A549 (cell line): ENCODE data around the gene SNTG2. TPM values are rescaled to one million over a fixed set of nuclear protein-coding genes. Genes with fewer than 3 reads are reported as not detected.

ENCODE experiments used
- ATAC-seq, 2 experiments: fragments of 200-7000 bp in 1 of 2; fragments of >200 bp in 1 of 2; cut with Nextera tagmentation in 1 of 2; cut with Tn5 transposase in 1 of 2; 3 replicates each; pipeline versions ENCODE4 v1.8.0 to v1.9.1; 2018 to 2020; ENCODE audit warnings: mild to moderate bottlenecking in 1 of 2, moderate library complexity in 1 of 2
- CTCF ChIA-PET: fragments of 300-600 bp; sonication (Branson Sonifier 250); formaldehyde crosslinking; extraction: SDS; loops from one replicate; lab custom pipeline; 2021; ENCODE audit warnings: antibody characterized with exemption, inconsistent platforms; lab: Yijun Ruan, JAX
- POLR2A ChIA-PET: fragments of 350-600 bp; formaldehyde crosslinking; extraction: SDS; loops from one replicate; lab custom pipeline; 2021; ENCODE audit warnings: antibody characterized with exemption, inconsistent platforms; lab: Yijun Ruan, JAX
- DNase-seq, 2 experiments: peaks; one replicate each; pipeline versions ENCODE4 v3.0.0 to v3.0.0-alpha.2; 2011 to 2016; ENCODE audit warnings: low read depth in 1 of 2, low spot score in 1 of 2
- FAIRE-seq: peaks from 2 replicates; lab custom pipeline; 2011; peaks lifted over from hg19 to GRCh38; lab: Jason Lieb, UNC
- H3K27ac ChIP-seq, 2 experiments: fragments of >200 bp; sonication (Bioruptor Twin); formaldehyde crosslinking; 3 replicates each; pipeline ENCODE4 v1.5.1; 2016 to 2017
- H3K4me1 ChIP-seq: fragments of >200 bp; sonication (Bioruptor Twin); formaldehyde crosslinking; 3 replicates; pipeline ENCODE4 v1.6.1; 2016
- H3K4me2 ChIP-seq: fragments of >200 bp; sonication (Bioruptor Twin); formaldehyde crosslinking; 3 replicates; pipeline ENCODE4 v1.6.1; 2016
- H3K4me3 ChIP-seq: fragments of >200 bp; sonication (Bioruptor Twin); formaldehyde crosslinking; 3 replicates; pipeline ENCODE4 v1.5.1; 2016
- H3K9me3 ChIP-seq: fragments of >200 bp; sonication (Bioruptor Twin); formaldehyde crosslinking; 3 replicates; pipeline ENCODE4 v1.6.1; 2016
- CBX2 ChIP-seq: fragments of 200-600 bp; sonication (generic); IDR thresholded peaks from 2 replicates; pipeline ENCODE4 v1.6.1; 2016; ENCODE audit warnings: low read depth, mild to moderate bottlenecking, borderline replicate concordance
- CBX8 ChIP-seq: fragments of 200-600 bp; sonication (generic); IDR thresholded peaks from 2 replicates; pipeline ENCODE4 v1.6.1; 2016
- CHD2 ChIP-seq: fragments of 150-350 bp; IDR thresholded peaks from 2 replicates; pipeline ENCODE4 v1.6.1; 2014; ENCODE audit warnings: low read length; ENCODE audit not compliant: partially characterized antibody
- E2F6 ChIP-seq: IDR thresholded peaks from 2 replicates; pipeline ENCODE4 v1.6.1; 2012; ENCODE audit warnings: low read depth, borderline replicate concordance
- EHMT2 ChIP-seq: fragments of 200-600 bp; sonication (generic); IDR thresholded peaks from 2 replicates; pipeline ENCODE4 v1.6.1; 2016; ENCODE audit warnings: antibody characterized with exemption, low read depth, mild to moderate bottlenecking, moderate library complexity
- ELK1 ChIP-seq: fragments of 150-350 bp; IDR thresholded peaks from 2 replicates; pipeline ENCODE4 v1.6.1; 2014; ENCODE audit warnings: low read depth, mild to moderate bottlenecking, low read length
- EP300 ChIP-seq, 2 experiments: fragments of >200 bp; sonication (Bioruptor Twin); formaldehyde crosslinking; IDR thresholded peaks; 2 replicates in 1 of 2; 3 replicates in 1 of 2; pipeline ENCODE4 v1.6.1; 2016 to 2017
- FOSL2 ChIP-seq, 2 experiments: fragments of 450-650 bp in 1 of 2; fragments of >200 bp in 1 of 2; sonication (Bioruptor Twin) in 1 of 2; formaldehyde crosslinking; IDR thresholded peaks; 2 replicates each; pipeline versions ENCODE4 v1.5.0 to v1.6.1; 2016 to 2020; ENCODE audit warnings: mild to moderate bottlenecking in 1 of 2, moderate library complexity in 1 of 2
- HMGXB4 ChIP-seq: fragments of 250-450 bp; sonication (Bioruptor Pico); IDR thresholded peaks from 2 replicates; pipeline ENCODE4 v1.5.0; 2021; ENCODE audit warnings: mild to moderate bottlenecking, moderate library complexity, borderline replicate concordance
- HOXA7 ChIP-seq: fragments of 250-450 bp; sonication (Bioruptor Pico); IDR thresholded peaks from 2 replicates; pipeline ENCODE4 v1.5.0; 2020; ENCODE audit warnings: mild to moderate bottlenecking, moderate library complexity
- HOXB5 ChIP-seq: fragments of 250-450 bp; sonication (Bioruptor Pico); IDR thresholded peaks from 2 replicates; pipeline ENCODE4 v1.5.0; 2020; ENCODE audit warnings: mild to moderate bottlenecking, moderate library complexity
- JUNB ChIP-seq: fragments of >200 bp; sonication (Bioruptor Twin); formaldehyde crosslinking; IDR thresholded peaks from 2 replicates; pipeline ENCODE4 v1.6.1; 2016
- KDM1A ChIP-seq: fragments of 200-600 bp; sonication (generic); IDR thresholded peaks from 2 replicates; pipeline ENCODE4 v1.6.1; 2016; ENCODE audit warnings: low read depth, mild to moderate bottlenecking
- MAFK ChIP-seq: fragments of 450-650 bp; IDR thresholded peaks from 2 replicates; pipeline ENCODE4 v1.6.1; 2014; ENCODE audit not compliant: partially characterized antibody
- MAX ChIP-seq: IDR thresholded peaks from 2 replicates; pipeline ENCODE4 v1.6.1; 2012
- NPAS2 ChIP-seq: fragments of 250-450 bp; sonication (Bioruptor Pico); IDR thresholded peaks from 2 replicates; pipeline ENCODE4 v1.8.0; 2022; ENCODE audit warnings: mild to moderate bottlenecking, moderate library complexity, borderline replicate concordance
- NR3C1 ChIP-seq: fragments of >200 bp; sonication (Bioruptor Twin); formaldehyde crosslinking; IDR thresholded peaks from 3 replicates; pipeline ENCODE4 v1.6.1; 2017
- POLR2A ChIP-seq: IDR thresholded peaks from 2 replicates; pipeline ENCODE4 v1.6.1; 2012; ENCODE audit warnings: mild to moderate bottlenecking, low read length
- RAD21 ChIP-seq, 2 experiments: fragments of >200 bp in 1 of 2; sonication (Bioruptor Twin) in 1 of 2; formaldehyde crosslinking in 1 of 2; IDR thresholded peaks in 1 of 2; conservative IDR thresholded peaks in 1 of 2; 2 replicates in 1 of 2; 3 replicates in 1 of 2; pipeline ENCODE4 v1.6.1; 2012 to 2018; ENCODE audit warnings: inconsistent platforms in 1 of 2
- RCOR1 ChIP-seq: fragments of 150-350 bp; IDR thresholded peaks from 2 replicates; pipeline ENCODE4 v1.6.1; 2014; ENCODE audit warnings: antibody characterized with exemption, low read length, low read depth
- RFX5 ChIP-seq: fragments of 450-650 bp; IDR thresholded peaks from 2 replicates; pipeline ENCODE4 v1.7.1; 2014; ENCODE audit warnings: antibody characterized with exemption, mild to moderate bottlenecking, moderate library complexity
- RNF2 ChIP-seq: fragments of 200-600 bp; sonication (generic); IDR thresholded peaks from 2 replicates; pipeline ENCODE4 v1.6.1; 2016; ENCODE audit warnings: low read depth, mild to moderate bottlenecking, antibody characterized with exemption, moderate library complexity, borderline replicate concordance
- ZC3H11A ChIP-seq: fragments of 450-650 bp; IDR thresholded peaks from 2 replicates; pipeline ENCODE4 v1.6.1; 2014; ENCODE audit warnings: antibody characterized with exemption, mild to moderate bottlenecking
- ZNF302 ChIP-seq: fragments of 250-450 bp; sonication (Bioruptor Pico); IDR thresholded peaks from 2 replicates; pipeline ENCODE4 v1.9.0; 2021; ENCODE audit warnings: inconsistent platforms, mild to moderate bottlenecking, moderate library complexity
- ZSCAN20 ChIP-seq: fragments of 250-450 bp; sonication (Bioruptor Pico); IDR thresholded peaks from 2 replicates; pipeline ENCODE4 v1.8.0; 2022; ENCODE audit warnings: mild to moderate bottlenecking, moderate library complexity
- WGBS: methylation state at CpG from one replicate; pipeline ENCODE4 v1.1.6; 2017; ENCODE audit errors: missing lambda C conversion rate; 5-methylcytosine and 5-hydroxymethylcytosine counted together
- polyA plus RNA-seq, 4 experiments: library from polyadenylated mRNA; depleted of rRNA in 3 of 4; stranded (reverse); fragments of >200 nt; fragmentation: RNase III in 1 of 4; extraction: RNeasy Plus Mini Kit Qiagen cat#74134 plus additional on column Dnase treatment in 1 of 4; gene quantifications; 2 replicates in 3 of 4; 3 replicates in 1 of 4; pipeline ENCODE4 v1.2.3, GENCODE V29; 2011 to 2017
- TF ChIP-seq, protein P1 (sequence below): fragments of >200 bp; sonication (Bioruptor Twin); formaldehyde crosslinking; IDR thresholded peaks from 3 replicates; pipeline ENCODE4 v1.6.1; 2016
- TF ChIP-seq, protein P2 (sequence below): fragments of 250-450 bp; sonication (Bioruptor Pico); IDR thresholded peaks from 2 replicates; pipeline ENCODE4 v1.5.0; 2020; ENCODE audit warnings: low read depth, mild to moderate bottlenecking, moderate library complexity
- TF ChIP-seq, protein P3 (sequence below): fragments of 450-650 bp; IDR thresholded peaks from 2 replicates; pipeline ENCODE4 v1.6.1; 2014; ENCODE audit warnings: antibody characterized with exemption

SNTG2 gene
- polyA plus RNA-seq, 2 of the 4 experiments (the other 2 are of a cell fraction): not detected

- WGBS: 2% methylated on average over 8 of the region's 8 CpGs
- H3K4me1 ChIP-seq: no peaks in the 10 kb centered on the region
- CTCF ChIA-PET: no interaction called here
- no peak overlapping the region for H3K4me2 ChIP-seq
- H3K9me3 ChIP-seq: no peaks in the 10 kb centered on the region
- H3K4me3 ChIP-seq: no peak overlapping the region
- H3K27ac ChIP-seq: no peak overlapping the region
- ATAC-seq (no peak), FAIRE-seq (no peak), DNase-seq (no peak)
- TF ChIP-seq CBX8 (no peak), POLR2A (no peak), ZSCAN20 (CRISPR knock-in tag) (no peak), RCOR1 (no peak), RAD21 (conservative IDR thresholded peaks at IDR 0.05 in 1 of 2, IDR thresholded peaks at IDR 0.05 in 1 of 2) (no peak), E2F6 (no peak), HOXA7 (CRISPR knock-in tag) (no peak), ZC3H11A (no peak), RNF2 (no peak), ELK1 (no peak), HMGXB4 (no peak), FOSL2 (IDR thresholded peaks at IDR 0.05) (no peak), FOSL2 (CRISPR knock-in tag; IDR thresholded peaks at IDR 0.05) (no peak), JUNB (no peak), MAFK (no peak), MAX (no peak), HOXB5 (no peak), EP300 (IDR thresholded peaks at IDR 0.05) (no peak), CBX2 (no peak)
- TF ChIP-seq, protein P1, sequence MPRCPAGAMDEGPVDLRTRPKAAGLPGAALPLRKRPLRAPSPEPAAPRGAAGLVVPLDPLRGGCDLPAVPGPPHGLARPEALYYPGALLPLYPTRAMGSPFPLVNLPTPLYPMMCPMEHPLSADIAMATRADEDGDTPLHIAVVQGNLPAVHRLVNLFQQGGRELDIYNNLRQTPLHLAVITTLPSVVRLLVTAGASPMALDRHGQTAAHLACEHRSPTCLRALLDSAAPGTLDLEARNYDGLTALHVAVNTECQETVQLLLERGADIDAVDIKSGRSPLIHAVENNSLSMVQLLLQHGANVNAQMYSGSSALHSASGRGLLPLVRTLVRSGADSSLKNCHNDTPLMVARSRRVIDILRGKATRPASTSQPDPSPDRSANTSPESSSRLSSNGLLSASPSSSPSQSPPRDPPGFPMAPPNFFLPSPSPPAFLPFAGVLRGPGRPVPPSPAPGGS: no peak
- TF ChIP-seq, protein P2, sequence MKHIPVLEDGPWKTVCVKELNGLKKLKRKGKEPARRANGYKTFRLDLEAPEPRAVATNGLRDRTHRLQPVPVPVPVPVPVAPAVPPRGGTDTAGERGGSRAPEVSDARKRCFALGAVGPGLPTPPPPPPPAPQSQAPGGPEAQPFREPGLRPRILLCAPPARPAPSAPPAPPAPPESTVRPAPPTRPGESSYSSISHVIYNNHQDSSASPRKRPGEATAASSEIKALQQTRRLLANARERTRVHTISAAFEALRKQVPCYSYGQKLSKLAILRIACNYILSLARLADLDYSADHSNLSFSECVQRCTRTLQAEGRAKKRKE: no peak
- TF ChIP-seq, all 56 proteins: peak for 0
- POLR2A ChIA-PET: no interaction called here
Measured at GRCh38 chr2:974054-974453, 23.4 kb downstream of the SNTG2 start.

DNA sequence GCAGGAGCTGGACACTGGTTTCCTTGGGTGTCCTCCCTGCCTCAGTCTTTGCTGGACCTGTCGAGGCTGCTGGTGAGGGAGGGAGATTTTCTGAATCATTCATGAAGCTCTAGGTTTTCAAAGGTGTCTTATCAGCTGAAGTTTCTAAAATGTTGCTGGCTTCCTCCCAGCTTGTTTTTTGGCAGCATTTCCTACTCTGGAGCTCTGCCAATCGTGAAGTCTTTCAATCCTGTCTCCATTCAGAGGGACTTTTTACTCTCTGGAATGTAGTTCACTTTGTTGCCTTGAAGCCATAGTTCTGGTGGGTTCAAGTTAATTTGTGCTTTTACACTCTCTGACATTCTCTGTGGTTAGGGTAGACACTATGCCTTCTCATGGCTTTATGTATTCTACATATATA, 23.9 kb downstream of the SNTG2 start:
- no peak for FAIRE-seq
- no peak for TF ChIP-seq CBX2
- no peak for TF ChIP-seq ELK1
- no peak for TF ChIP-seq RFX5
- TF ChIP-seq CHD2: no peak
- TF ChIP-seq, protein P2: no peak
- no peak for TF ChIP-seq MAFK
- no peak for TF ChIP-seq EHMT2
- no peak for TF ChIP-seq NPAS2
- TF ChIP-seq KDM1A: no peak
- TF ChIP-seq HMGXB4: no peak
- no peak for TF ChIP-seq ZNF302 (CRISPR knock-in tag)
- TF ChIP-seq NR3C1: no peak
- TF ChIP-seq, protein P3, sequence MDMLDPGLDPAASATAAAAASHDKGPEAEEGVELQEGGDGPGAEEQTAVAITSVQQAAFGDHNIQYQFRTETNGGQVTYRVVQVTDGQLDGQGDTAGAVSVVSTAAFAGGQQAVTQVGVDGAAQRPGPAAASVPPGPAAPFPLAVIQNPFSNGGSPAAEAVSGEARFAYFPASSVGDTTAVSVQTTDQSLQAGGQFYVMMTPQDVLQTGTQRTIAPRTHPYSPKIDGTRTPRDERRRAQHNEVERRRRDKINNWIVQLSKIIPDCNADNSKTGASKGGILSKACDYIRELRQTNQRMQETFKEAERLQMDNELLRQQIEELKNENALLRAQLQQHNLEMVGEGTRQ: no peak
- TF ChIP-seq, all 56 proteins: peak for 0
- CTCF ChIA-PET: no interaction called here
- no peaks in the 10 kb centered on the region for H3K9me3 ChIP-seq
- WGBS: 2% methylated on average over 2 of the region's 2 CpGs
- H3K4me1 ChIP-seq: no peaks in the 10 kb centered on the region
- no peak for DNase-seq
- no peak overlapping the region for H3K4me2 ChIP-seq
- H3K4me3 ChIP-seq: no peak overlapping the region
- no peak overlapping the region for H3K27ac ChIP-seq
- no peak for ATAC-seq
- POLR2A ChIA-PET: no interaction called here
